Fibroblast of the aortic adventitia (primary cell): Measurements from ENCODE around the gene FLACC1. TPM values are rescaled to one million over a fixed set of nuclear protein-coding genes. Genes with fewer than 3 reads are reported as not detected.
A peak's percentile ranks its signal among the peaks of the same experiment; 100 is the strongest.

Source experiments
- DNase-seq: peaks from one replicate; pipeline ENCODE4 v3.0.0-alpha.2; 2010; ENCODE audit warnings: low read depth
- H3K4me3 ChIP-seq: 2 replicates; pipeline ENCODE4 v1.5.1; 2011; ENCODE audit warnings: low read depth, mild to moderate bottlenecking, control low read depth, low read length, moderate library complexity
- CTCF ChIP-seq: IDR thresholded peaks from 2 replicates; pipeline ENCODE4 v1.5.1; 2011; ENCODE audit warnings: mild to moderate bottlenecking, low read length, control low read depth, inconsistent platforms; ENCODE audit not compliant: insufficient read depth
- total RNA-seq: library from RNA; depleted of rRNA; stranded (reverse); fragments of >200 nt; gene quantifications from 2 replicates; pipeline ENCODE4 v1.2.3, GENCODE V29; 2012; ENCODE audit warnings: low replicate concordance

The FLACC1 gene
- total RNA-seq, result 1.2 and 3.6 TPM in 2 replicates

GRCh38 chr2:201357221-201357620 lies at the start of gene FLACC1:
TSS of gene FLACC1 (minus strand) at chr2:201357345. CDS start at chr2:201351404, 5,941 bp downstream.
- peak; percentile 82 for DNase-seq
- no peak for TF ChIP-seq CTCF
- no peak within 1 kb of the TSS for H3K4me3 ChIP-seq

- peak overlapping the region; percentile 45 for H3K4me3 ChIP-seq
- DNase-seq, result peak; percentile 94
- TF ChIP-seq CTCF, result no peak
These were observed 49.0 kb upstream of the FLACC1 start for GRCh38 chr2:201406077-201406662.

GRCh38 chr2:201404699-201405280 lies 47.6 kb upstream of the FLACC1 start:
- no peak for DNase-seq
- H3K4me3 ChIP-seq, result no peak overlapping the region
- TF ChIP-seq CTCF, result no peak

GRCh38 chr2:201403880-201404279 lies 46.7 kb upstream of the FLACC1 start:
- H3K4me3 ChIP-seq, result no peak overlapping the region

GRCh38 chr2:201402651-201403562 lies 45.8 kb upstream of the FLACC1 start:
- DNase-seq, result peak; percentile 40
- TF ChIP-seq CTCF, result no peak
- H3K4me3 ChIP-seq, result no peak overlapping the region

More at GRCh38 chr2:201403880-201404279, 46.7 kb upstream of the FLACC1 start:
- no peak for TF ChIP-seq CTCF
- DNase-seq, result peak; percentile 82

- no peak for TF ChIP-seq CTCF
- no peak for DNase-seq
- no peak overlapping the region for H3K4me3 ChIP-seq
These were observed 44.7 kb upstream of the FLACC1 start for GRCh38 chr2:201401815-201402214.
